NT2/D1 (cell line): ENCODE measurements around the gene TOE1.
"Not testable (repeated sequence)": the region's sequence is repeated elsewhere in the genome, so short reads cannot be mapped to it uniquely, and the experiment has no call there.

Experiments used
- DNase-seq: peaks from one replicate; pipeline ENCODE4 v3.0.0-alpha.2; 2011; ENCODE audit warnings: low read depth, low spot score
- H3K27me3 ChIP-seq: 2 replicates; pipeline ENCODE4 v1.6.0; 2011; ENCODE audit warnings: mild to moderate bottlenecking; ENCODE audit not compliant: insufficient read length, insufficient read depth
- H3K36me3 ChIP-seq: 2 replicates; pipeline ENCODE4 v1.6.1; 2011; ENCODE audit warnings: mild to moderate bottlenecking, low read length, mixed read lengths; ENCODE audit not compliant: insufficient read depth, insufficient read length
- H3K4me1 ChIP-seq: 2 replicates; pipeline ENCODE4 v1.5.1; 2011; ENCODE audit not compliant: insufficient read depth, insufficient read length
- H3K4me3 ChIP-seq: 2 replicates; pipeline ENCODE4 v1.5.1; 2011; ENCODE audit warnings: low read depth; ENCODE audit not compliant: insufficient read length
- H3K9ac ChIP-seq: 2 replicates; pipeline ENCODE4 v1.6.0; 2011; ENCODE audit warnings: low read depth; ENCODE audit not compliant: insufficient read length
- H3K9me3 ChIP-seq: 2 replicates; pipeline ENCODE4 v1.5.1; 2011; ENCODE audit warnings: mild to moderate bottlenecking, low read length; ENCODE audit not compliant: insufficient read depth
- SUZ12 ChIP-seq: IDR thresholded peaks from 2 replicates; pipeline ENCODE4 v1.6.1; 2011; ENCODE audit not compliant: insufficient read length, insufficient read depth; ENCODE audit errors: extremely low read depth
- YY1 ChIP-seq: IDR thresholded peaks from 2 replicates; pipeline ENCODE4 v1.6.1; 2011; ENCODE audit not compliant: insufficient read length, insufficient read depth
- ZNF274 ChIP-seq: IDR thresholded peaks from 2 replicates; pipeline ENCODE4 v1.6.1; 2011; ENCODE audit warnings: mild to moderate bottlenecking, low read depth, low read length

TOE1 gene

DNA sequence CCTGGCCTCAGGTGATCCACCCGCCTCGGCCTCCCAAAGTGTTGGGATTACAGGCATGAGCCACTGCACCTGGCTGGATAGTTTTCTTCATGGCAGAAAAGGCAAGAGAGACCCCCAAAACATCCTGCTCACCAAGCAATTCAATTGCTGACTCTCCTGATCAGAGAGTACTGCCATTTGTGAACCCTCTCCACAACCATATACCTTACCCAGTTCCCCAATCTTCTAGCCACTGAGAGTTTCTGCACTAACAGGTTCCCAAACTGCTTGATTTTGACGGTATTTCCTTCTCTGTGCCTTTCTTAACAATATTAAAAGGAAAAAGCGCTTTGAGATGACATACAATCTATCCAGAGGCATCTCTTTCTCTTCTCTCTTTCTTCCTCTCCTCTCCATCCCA, 40.2 kb downstream of the TOE1 start:
- H3K4me1 ChIP-seq, result no peaks in the 10 kb centered on the region
- H3K9me3 ChIP-seq, result no peaks in the 10 kb centered on the region
- no peaks in the 10 kb centered on the region for H3K27me3 ChIP-seq
- no peaks in the 10 kb centered on the region for H3K36me3 ChIP-seq
- H3K9ac ChIP-seq, result no peak overlapping the region
- no peak for TF ChIP-seq YY1
- TF ChIP-seq ZNF274, result no peak
- TF ChIP-seq SUZ12, result no peak
- no peak overlapping the region for H3K4me3 ChIP-seq
- no peak for DNase-seq

DNA sequence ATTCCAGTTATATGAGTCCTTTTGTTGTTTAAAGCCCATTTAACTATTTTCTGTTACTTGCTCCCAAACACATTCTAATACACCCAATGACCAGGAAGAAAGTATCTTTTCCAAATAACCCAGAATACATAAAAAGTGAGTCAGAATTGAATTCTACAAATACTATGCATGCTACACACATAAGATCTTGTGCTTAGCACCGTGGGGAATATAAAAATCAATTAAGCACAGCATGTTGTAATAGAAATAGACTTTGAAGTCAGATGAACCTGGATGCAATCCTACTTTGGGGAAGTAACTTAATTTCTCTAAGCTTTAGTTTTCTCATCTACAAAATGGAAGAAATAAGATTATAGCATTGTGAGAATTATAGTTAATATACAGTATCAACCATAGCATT, 40.8 kb downstream of the TOE1 start:
- no peak overlapping the region for H3K9ac ChIP-seq
- no peaks in the 10 kb centered on the region for H3K4me1 ChIP-seq
- H3K36me3 ChIP-seq, result no peaks in the 10 kb centered on the region
- no peak overlapping the region for H3K4me3 ChIP-seq
- no peaks in the 10 kb centered on the region for H3K9me3 ChIP-seq
- no peaks in the 10 kb centered on the region for H3K27me3 ChIP-seq
- TF ChIP-seq YY1, result no peak
- no peak for TF ChIP-seq SUZ12
- TF ChIP-seq ZNF274, result no peak
- DNase-seq, result no peak

DNA sequence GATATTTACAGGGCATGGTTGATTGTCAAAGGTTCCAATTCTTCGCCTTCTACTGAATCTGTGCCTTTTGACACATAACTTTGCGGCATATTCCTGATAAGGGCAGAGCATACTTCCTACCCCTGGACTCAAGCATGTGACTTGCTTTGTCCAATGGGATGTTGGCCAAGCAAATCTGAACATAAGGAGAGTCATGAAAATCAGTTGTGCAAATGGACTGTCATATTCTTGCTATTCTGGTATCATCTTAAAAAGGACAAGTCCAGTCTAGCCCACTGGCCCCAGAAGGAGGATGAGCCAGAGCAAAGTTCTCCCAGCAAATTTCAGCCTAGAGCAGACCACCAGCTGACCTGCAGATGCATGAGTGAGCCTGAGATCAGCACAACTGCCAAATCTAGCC, 41.3 kb downstream of the TOE1 start:
- Histone ChIP-seq H3K9ac (no peak overlapping the region), H3K9me3 (no peaks in the 10 kb centered on the region), H3K36me3 (no peaks in the 10 kb centered on the region), H3K4me3 (no peak overlapping the region), H3K27me3 (no peaks in the 10 kb centered on the region), H3K4me1 (no peaks in the 10 kb centered on the region)
- TF ChIP-seq ZNF274 (no peak), SUZ12 (no peak), YY1 (no peak)
- no peak for DNase-seq

DNA sequence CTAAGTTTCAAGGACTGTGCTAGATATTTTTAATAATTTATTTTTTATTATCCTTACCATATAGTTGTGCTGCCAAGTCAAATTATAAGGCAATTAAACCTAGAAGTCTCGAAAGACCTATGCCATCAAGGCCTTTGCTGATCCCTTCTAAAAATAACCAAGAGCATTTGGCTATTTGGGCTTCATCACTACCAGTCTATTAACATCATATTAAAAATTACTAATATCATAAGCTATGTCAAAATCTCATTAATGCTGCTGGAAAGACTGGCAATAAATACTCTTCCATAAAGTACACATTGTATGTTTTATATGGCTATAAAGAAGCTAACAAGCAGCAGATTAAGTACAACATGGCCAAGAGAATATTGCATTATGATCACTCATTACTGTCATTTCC, 43.2 kb downstream of the TOE1 start:
- Histone ChIP-seq H3K36me3 (no peaks in the 10 kb centered on the region), H3K4me3 (no peak overlapping the region), H3K4me1 (no peaks in the 10 kb centered on the region), H3K9ac (no peak overlapping the region), H3K9me3 (no peaks in the 10 kb centered on the region), H3K27me3 (no peaks in the 10 kb centered on the region)
- TF ChIP-seq SUZ12, result no peak
- no peak for TF ChIP-seq ZNF274
- TF ChIP-seq YY1, result no peak
- DNase-seq, result no peak

DNA sequence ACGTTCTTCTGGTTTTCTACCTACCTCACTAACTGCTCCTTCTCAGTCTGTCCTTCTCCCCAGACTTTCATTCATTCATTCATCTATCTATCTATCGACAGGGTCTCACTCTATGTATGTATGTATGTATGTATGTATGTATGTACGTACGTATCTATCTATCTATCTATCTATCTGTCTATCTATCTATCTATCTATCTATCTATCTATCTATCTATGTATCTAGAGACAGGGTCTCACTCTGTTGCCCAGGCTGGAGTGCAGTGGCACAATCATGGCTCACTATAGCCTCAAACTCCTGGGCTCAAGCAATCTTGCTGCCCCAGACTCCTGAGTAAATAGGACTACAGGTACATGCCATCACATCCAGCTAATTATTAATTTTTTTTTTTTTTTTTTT, 44.2 kb downstream of the TOE1 start:
- H3K4me3 ChIP-seq, result not testable (repeated sequence)

DNA sequence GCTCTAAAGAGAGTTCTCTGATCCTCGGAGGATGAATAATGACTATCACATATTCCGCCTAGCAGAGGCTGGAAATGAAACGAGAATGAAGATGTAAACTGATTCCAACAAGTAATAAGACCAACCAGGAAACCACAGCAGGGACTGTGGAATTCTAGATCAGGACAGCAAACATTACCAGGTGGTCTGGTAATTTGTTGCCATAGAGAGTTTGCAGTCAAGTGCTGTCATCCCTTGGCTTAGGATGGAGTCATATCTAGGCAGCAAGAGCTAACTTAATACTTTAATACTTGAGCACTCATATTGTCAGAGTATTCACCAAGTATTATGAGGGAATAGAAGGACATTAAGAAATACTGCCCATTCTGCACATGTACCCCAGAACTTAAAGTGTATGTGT, 45.3 kb downstream of the TOE1 start:
- Histone ChIP-seq H3K4me1 (no peaks in the 10 kb centered on the region), H3K9ac (no peak overlapping the region), H3K27me3 (no peaks in the 10 kb centered on the region), H3K36me3 (no peaks in the 10 kb centered on the region), H3K4me3 (no peak overlapping the region), H3K9me3 (no peaks in the 10 kb centered on the region)
- no peak for DNase-seq
- TF ChIP-seq ZNF274 (no peak), SUZ12 (no peak), YY1 (no peak)

More for the DNA sequence above, 44.2 kb downstream of the TOE1 start:
- not testable (repeated sequence) for H3K9me3 ChIP-seq, H3K27me3 ChIP-seq, DNase-seq, H3K36me3 ChIP-seq, H3K4me1 ChIP-seq, H3K9ac ChIP-seq

DNA sequence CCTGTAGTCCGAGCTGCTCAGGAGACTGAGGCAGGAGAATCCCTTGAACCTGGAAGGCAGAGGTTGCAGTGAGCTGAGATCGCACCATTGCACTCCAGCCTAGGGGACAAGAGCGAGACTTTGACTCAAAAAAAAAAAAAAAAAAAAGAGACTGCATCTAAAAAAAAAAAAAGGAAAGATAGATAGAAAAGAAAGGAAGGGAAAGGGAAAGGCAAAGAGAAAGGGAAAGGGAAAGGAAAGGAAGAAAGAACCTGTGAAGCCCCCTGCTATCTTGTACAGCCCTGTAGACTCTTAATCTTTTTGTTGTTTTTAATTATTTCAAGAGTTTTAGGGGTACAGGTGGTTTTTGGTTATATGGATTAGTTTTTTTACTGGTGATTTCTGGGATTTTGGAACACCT, 46.2 kb downstream of the TOE1 start:
- no peaks in the 10 kb centered on the region for H3K27me3 ChIP-seq
- no peaks in the 10 kb centered on the region for H3K9me3 ChIP-seq
- no peak overlapping the region for H3K9ac ChIP-seq
- no peak for DNase-seq
- H3K4me3 ChIP-seq, result no peak overlapping the region
- no peaks in the 10 kb centered on the region for H3K36me3 ChIP-seq
- no peaks in the 10 kb centered on the region for H3K4me1 ChIP-seq
- TF ChIP-seq ZNF274 (no peak), SUZ12 (no peak), YY1 (no peak)
